GM12878 (cell line): ENCODE measurements around the gene ZBTB8OS. TPM values are rescaled to one million over a fixed set of nuclear protein-coding genes. Genes with fewer than 3 reads are reported as not detected.

ENCODE experiments used
- ATAC-seq: fragments of 200-7000 bp; cut with Tn5 transposase; 3 replicates; pipeline ENCODE4 v1.9.1; 2020; ENCODE audit warnings: mild to moderate bottlenecking, moderate library complexity
- BruUV-seq: library from RNA; stranded (reverse); fragments of 400-500 nt; replicated peaks from 2 replicates; lab custom pipeline; 2021; lab: Mats Ljungman, UMichigan
- CTCF ChIA-PET: fragments of 300-600 bp; sonication (Branson Sonifier 250); formaldehyde crosslinking; extraction: SDS; loops from one replicate; lab custom pipeline; 2021; ENCODE audit warnings: inconsistent platforms; lab: Yijun Ruan, JAX
- POLR2A ChIA-PET: fragments of 350-600 bp; formaldehyde crosslinking; extraction: SDS; loops from one replicate; lab custom pipeline; 2021; ENCODE audit warnings: inconsistent platforms; lab: Charles Lee
- RAD21 ChIA-PET: fragments of 300-600 bp; sonication (Branson Sonifier 250); formaldehyde crosslinking; loops from one replicate; lab custom pipeline; 2023; ENCODE audit warnings: antibody characterized with exemption; ENCODE audit not compliant: unreplicated experiment; lab: Charles Lee
- SMC1A ChIA-PET: fragments of 300-600 bp; sonication (Branson Sonifier 250); formaldehyde crosslinking; loops from one replicate; lab custom pipeline; 2023; ENCODE audit not compliant: unreplicated experiment, uncharacterized antibody; lab: Charles Lee
- DNase-seq: peaks from one replicate; pipeline ENCODE4 v3.0.0-alpha.2; 2011; ENCODE audit warnings: low read depth, low spot score
- FAIRE-seq: peaks from 3 replicates; lab custom pipeline; 2011; peaks lifted over from hg19 to GRCh38; lab: Jason Lieb, UNC
- H2AFZ ChIP-seq: 2 replicates; pipeline ENCODE4 v1.6.0; 2011; ENCODE audit warnings: low read depth, low read length, control low read depth; ENCODE audit not compliant: control insufficient read depth
- H3K27ac ChIP-seq: 2 replicates; pipeline ENCODE4 v1.5.1; 2011; ENCODE audit warnings: control low read depth; ENCODE audit not compliant: control insufficient read depth, insufficient read depth
- H3K27me3 ChIP-seq, 2 experiments: replicated peaks in 1 of 2; 2 replicates each; pipeline versions ENCODE4 v1.6.0 to v1.6.1; 2011; ENCODE audit warnings: low read length in 1 of 2; ENCODE audit not compliant: control insufficient read depth in 2 of 2, insufficient read depth in 2 of 2
- H3K36me3 ChIP-seq, 2 experiments: 2 replicates each; pipeline ENCODE4 v1.5.1; 2011; ENCODE audit warnings: low read length in 1 of 2; ENCODE audit not compliant: control insufficient read depth in 2 of 2, insufficient read depth in 2 of 2
- H3K4me1 ChIP-seq: 2 replicates; pipeline ENCODE4 v1.6.1; 2011; ENCODE audit warnings: mild to moderate bottlenecking, low read length, moderate library complexity, mixed read lengths; ENCODE audit not compliant: control insufficient read depth, insufficient read depth
- H3K4me2 ChIP-seq: 2 replicates; pipeline ENCODE4 v1.6.0; 2011; ENCODE audit warnings: control low read depth; ENCODE audit not compliant: control insufficient read depth, insufficient read depth
- H3K4me3 ChIP-seq: fragments of 200-600 bp; sonication (generic); 2 replicates; pipeline ENCODE4 v1.5.1; 2016
- H3K79me2 ChIP-seq: 2 replicates; pipeline ENCODE4 v1.6.0; 2011; ENCODE audit warnings: low read length; ENCODE audit not compliant: control insufficient read depth, insufficient read depth
- H3K9ac ChIP-seq: 2 replicates; pipeline ENCODE4 v1.8.0; 2011; ENCODE audit warnings: low read length, control low read depth, mixed read lengths; ENCODE audit not compliant: control insufficient read depth, insufficient read depth
- H3K9me3 ChIP-seq: replicated peaks from 3 replicates; pipeline ENCODE4 v1.5.1; 2011; ENCODE audit warnings: mild to moderate bottlenecking, low read length; ENCODE audit not compliant: control insufficient read depth, insufficient read depth
- H4K20me1 ChIP-seq: 2 replicates; pipeline ENCODE4 v1.6.0; 2011; ENCODE audit not compliant: control insufficient read depth, insufficient read depth
- EGR1 ChIP-seq, 2 experiments: IDR thresholded peaks; 1 replicate in 1 of 2; 2 replicates in 1 of 2; pipeline ENCODE4 v1.6.1; 2011 to 2012; ENCODE audit warnings: low read depth in 2 of 2, low read length in 2 of 2, borderline replicate concordance in 1 of 2, mild to moderate bottlenecking in 1 of 2, moderate library complexity in 1 of 2
- MYB ChIP-seq: fragments of 150-350 bp; IDR thresholded peaks from 2 replicates; pipeline ENCODE4 v1.6.1; 2014; ENCODE audit warnings: mild to moderate bottlenecking, low read depth, low read length, borderline replicate concordance
- NR2C1 ChIP-seq: fragments of 450-650 bp; IDR thresholded peaks from 2 replicates; pipeline ENCODE4 v1.6.1; 2017; ENCODE audit warnings: antibody characterized with exemption, mild to moderate bottlenecking, moderate library complexity
- POLR2A ChIP-seq: IDR thresholded peaks from 2 replicates; pipeline ENCODE4 v1.6.1; 2011; ENCODE audit warnings: low read depth, mild to moderate bottlenecking, low read length
- RFX5 ChIP-seq: IDR thresholded peaks from 2 replicates; pipeline ENCODE4 v1.6.1; 2011; ENCODE audit warnings: low read depth, low read length, improper control_type of control experiment
- TARDBP ChIP-seq: IDR thresholded peaks from 2 replicates; pipeline ENCODE4 v1.6.1; 2016; ENCODE audit warnings: borderline replicate concordance
- TBL1XR1 ChIP-seq: IDR thresholded peaks from 2 replicates; pipeline ENCODE4 v1.6.1; 2012; ENCODE audit warnings: low read depth, low read length, improper control_type of control experiment
- ZBTB4 ChIP-seq: fragments of 450-650 bp; formaldehyde crosslinking; IDR thresholded peaks from 2 replicates; pipeline ENCODE4 v1.4.0; 2022; ENCODE audit warnings: mild to moderate bottlenecking, moderate library complexity
- WGBS: methylation state at CpG from one replicate; pipeline ENCODE4 v1.1.6; 2016; ENCODE audit warnings: low lambda C conversion rate; ENCODE audit not compliant: insufficient replicate concordance, insufficient coverage; ENCODE audit errors: missing lambda C conversion rate; 5-methylcytosine and 5-hydroxymethylcytosine counted together
- in situ Hi-C: fragments of 300-500 bp; cut with MboI; formaldehyde crosslinking; loops from 9 replicates; pipeline ENCODE4 v1.14.3; 2018; ENCODE audit warnings: mixed read lengths
- intact Hi-C: fragments of 100-400 bp; cut with micrococcal nuclease; formaldehyde crosslinking; loops from one replicate; pipeline ENCODE4 v1.14.2; 2022; ENCODE audit not compliant: unreplicated experiment
- polyA plus RNA-seq, 11 experiments: library from polyadenylated mRNA; depleted of rRNA in 4 of 11; unstranded in 6 of 11; stranded (reverse) in 5 of 11; fragments of >200 nt; fragmentation: Nextera tagmentation in 4 of 11; fragmentation: Illumina TruSeq in 1 of 11; extraction: Ambion mirVana in 4 of 11; extraction: Trizol in 1 of 11; gene quantifications; 1 replicate in 1 of 11; 2 replicates in 10 of 11; pipeline versions ENCODE4 v1.2.1 to v1.2.3, GENCODE V29; 2011 to 2016; ENCODE audit warnings: inconsistent platforms in 2 of 11, missing spikeins in 2 of 11, low read depth in 1 of 11
- total RNA-seq, 4 experiments: library from RNA; depleted of rRNA in 3 of 4; stranded (reverse); fragments of >200 nt in 3 of 4; fragmentation: Illumina TruSeq in 1 of 4; extraction: Trizol in 1 of 4; gene quantifications; 2 replicates each; pipeline versions ENCODE4 v1.2.1 to v1.2.3, GENCODE V29; 2013 to 2021
- TF ChIP-seq, protein P1 (sequence below): fragments of 150-350 bp; IDR thresholded peaks from 2 replicates; pipeline ENCODE4 v1.6.1; 2016; ENCODE audit warnings: low read depth, low read length
- TF ChIP-seq, protein P2 (sequence below): IDR thresholded peaks from 2 replicates; pipeline ENCODE4 v1.6.1; 2011; ENCODE audit warnings: low read depth, low read length, improper control_type of control experiment, borderline replicate concordance
- TF ChIP-seq, protein P3 (sequence below): IDR thresholded peaks from 2 replicates; pipeline ENCODE4 v1.6.1; 2012; ENCODE audit warnings: low read depth, low read length, improper control_type of control experiment

The ZBTB8OS gene
- total and polyA plus RNA-seq, 10 of the 15 experiments (the other 5 are each of a cell fraction or from before 2014, with no cell fraction given), result 77.8 to 350 (median 139) TPM

DNA sequence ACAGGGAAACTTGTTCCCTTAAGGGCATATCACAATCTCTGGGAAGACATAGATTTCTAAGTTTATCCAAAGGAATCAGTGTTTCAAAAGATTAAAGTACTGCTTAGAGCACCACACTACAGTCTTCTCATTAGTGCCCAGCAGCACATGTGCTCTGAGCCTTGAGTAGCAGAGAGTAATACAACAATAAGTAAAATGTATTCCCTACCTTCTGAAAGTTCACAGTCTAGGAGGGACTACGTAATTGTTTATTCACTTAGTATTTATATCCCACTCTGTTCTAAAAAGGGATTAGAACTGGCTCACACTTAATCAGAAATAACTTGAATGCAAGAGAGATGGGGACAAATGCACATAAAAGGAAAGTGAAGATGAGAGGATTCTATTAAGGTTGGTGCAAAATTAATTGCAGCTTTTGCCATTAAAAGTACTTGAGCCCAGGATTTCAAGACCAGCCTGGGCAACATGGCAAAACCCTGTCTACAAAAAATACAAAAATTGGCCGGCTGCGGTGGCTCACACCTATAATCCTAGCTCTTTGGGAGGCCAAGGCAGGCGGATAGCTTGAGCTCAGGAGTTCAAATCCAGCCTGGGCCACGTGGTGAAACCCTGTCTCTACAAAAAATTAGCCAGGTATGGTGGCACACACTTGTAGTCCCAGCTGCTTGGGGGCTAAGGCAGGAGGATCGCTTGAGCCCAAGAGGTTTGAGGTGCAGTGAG lies 43.3 kb upstream of the ZBTB8OS start (continued):
- TF ChIP-seq, protein P1, sequence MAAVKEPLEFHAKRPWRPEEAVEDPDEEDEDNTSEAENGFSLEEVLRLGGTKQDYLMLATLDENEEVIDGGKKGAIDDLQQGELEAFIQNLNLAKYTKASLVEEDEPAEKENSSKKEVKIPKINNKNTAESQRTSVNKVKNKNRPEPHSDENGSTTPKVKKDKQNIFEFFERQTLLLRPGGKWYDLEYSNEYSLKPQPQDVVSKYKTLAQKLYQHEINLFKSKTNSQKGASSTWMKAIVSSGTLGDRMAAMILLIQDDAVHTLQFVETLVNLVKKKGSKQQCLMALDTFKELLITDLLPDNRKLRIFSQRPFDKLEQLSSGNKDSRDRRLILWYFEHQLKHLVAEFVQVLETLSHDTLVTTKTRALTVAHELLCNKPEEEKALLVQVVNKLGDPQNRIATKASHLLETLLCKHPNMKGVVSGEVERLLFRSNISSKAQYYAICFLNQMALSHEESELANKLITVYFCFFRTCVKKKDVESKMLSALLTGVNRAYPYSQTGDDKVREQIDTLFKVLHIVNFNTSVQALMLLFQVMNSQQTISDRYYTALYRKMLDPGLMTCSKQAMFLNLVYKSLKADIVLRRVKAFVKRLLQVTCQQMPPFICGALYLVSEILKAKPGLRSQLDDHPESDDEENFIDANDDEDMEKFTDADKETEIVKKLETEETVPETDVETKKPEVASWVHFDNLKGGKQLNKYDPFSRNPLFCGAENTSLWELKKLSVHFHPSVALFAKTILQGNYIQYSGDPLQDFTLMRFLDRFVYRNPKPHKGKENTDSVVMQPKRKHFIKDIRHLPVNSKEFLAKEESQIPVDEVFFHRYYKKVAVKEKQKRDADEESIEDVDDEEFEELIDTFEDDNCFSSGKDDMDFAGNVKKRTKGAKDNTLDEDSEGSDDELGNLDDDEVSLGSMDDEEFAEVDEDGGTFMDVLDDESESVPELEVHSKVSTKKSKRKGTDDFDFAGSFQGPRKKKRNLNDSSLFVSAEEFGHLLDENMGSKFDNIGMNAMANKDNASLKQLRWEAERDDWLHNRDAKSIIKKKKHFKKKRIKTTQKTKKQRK, result no peak
- TF ChIP-seq EGR1 (IDR thresholded peaks at IDR 0.05; ENCODE audit: borderline replicate concordance in 1 of 2, low read depth in 2 of 2, low read length in 2 of 2) (no peak), MYB (no peak)

GRCh38 chr1:32686387-32686786 lies 36.0 kb upstream of the ZBTB8OS start:
- no peak for TF ChIP-seq ZBTB4
- TF ChIP-seq POLR2A, result no peak
- TF ChIP-seq, protein P2, sequence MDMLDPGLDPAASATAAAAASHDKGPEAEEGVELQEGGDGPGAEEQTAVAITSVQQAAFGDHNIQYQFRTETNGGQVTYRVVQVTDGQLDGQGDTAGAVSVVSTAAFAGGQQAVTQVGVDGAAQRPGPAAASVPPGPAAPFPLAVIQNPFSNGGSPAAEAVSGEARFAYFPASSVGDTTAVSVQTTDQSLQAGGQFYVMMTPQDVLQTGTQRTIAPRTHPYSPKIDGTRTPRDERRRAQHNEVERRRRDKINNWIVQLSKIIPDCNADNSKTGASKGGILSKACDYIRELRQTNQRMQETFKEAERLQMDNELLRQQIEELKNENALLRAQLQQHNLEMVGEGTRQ, result no peak
- TF ChIP-seq NR2C1, result no peak
- TF ChIP-seq TARDBP, result no peak
- TF ChIP-seq TBL1XR1, result no peak
- TF ChIP-seq RFX5, result no peak
- TF ChIP-seq, protein P3, sequence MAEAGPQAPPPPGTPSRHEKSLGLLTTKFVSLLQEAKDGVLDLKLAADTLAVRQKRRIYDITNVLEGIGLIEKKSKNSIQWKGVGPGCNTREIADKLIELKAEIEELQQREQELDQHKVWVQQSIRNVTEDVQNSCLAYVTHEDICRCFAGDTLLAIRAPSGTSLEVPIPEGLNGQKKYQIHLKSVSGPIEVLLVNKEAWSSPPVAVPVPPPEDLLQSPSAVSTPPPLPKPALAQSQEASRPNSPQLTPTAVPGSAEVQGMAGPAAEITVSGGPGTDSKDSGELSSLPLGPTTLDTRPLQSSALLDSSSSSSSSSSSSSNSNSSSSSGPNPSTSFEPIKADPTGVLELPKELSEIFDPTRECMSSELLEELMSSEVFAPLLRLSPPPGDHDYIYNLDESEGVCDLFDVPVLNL, result no peak
- H3K27ac ChIP-seq, result no peak overlapping the region
- WGBS, result 100% methylated on average over 2 of the region's 2 CpGs
- no peaks in the 10 kb centered on the region for H3K4me1 ChIP-seq
- no peaks in the 10 kb centered on the region for H3K27me3 ChIP-seq
- H3K79me2 ChIP-seq, result no peaks in the 10 kb centered on the region
- RAD21 ChIA-PET, result no interaction called here
- H4K20me1 ChIP-seq, result no peaks in the 10 kb centered on the region
- FAIRE-seq, result no peak
- no peak for ATAC-seq
- intact Hi-C loops (no loop called here), in situ Hi-C loops (no loop called here)
- DNase-seq, result no peak
- POLR2A ChIA-PET, result no interaction called here
- peaks cover 3 to 9% of the 10 kb centered on the region in 2 experiments for H3K36me3 ChIP-seq
- CTCF ChIA-PET, result no interaction called here
- no peak overlapping the region for H3K4me2 ChIP-seq
- no peaks in the 10 kb centered on the region for H3K9me3 ChIP-seq
- no peak overlapping the region for H2AFZ ChIP-seq
- BruUV-seq, result no TSS peak
- no peak overlapping the region for H3K9ac ChIP-seq
- SMC1A ChIA-PET, result interaction anchor here (1.0 kb wide), 1 partner anchor 285 kb away, joined by 3 read pairs; no protein-coding TSS in a partner anchor
- no peak overlapping the region for H3K4me3 ChIP-seq
